ENCODE data around the gene MATN4. TPM values are rescaled to one million over a fixed set of nuclear protein-coding genes. Genes with fewer than 3 reads are reported as not detected.

Gene MATN4
- total and polyA plus RNA-seq, 2 donors (not counting 1 experiment from before 2014, with no cell fraction given), result not detected

DNA sequence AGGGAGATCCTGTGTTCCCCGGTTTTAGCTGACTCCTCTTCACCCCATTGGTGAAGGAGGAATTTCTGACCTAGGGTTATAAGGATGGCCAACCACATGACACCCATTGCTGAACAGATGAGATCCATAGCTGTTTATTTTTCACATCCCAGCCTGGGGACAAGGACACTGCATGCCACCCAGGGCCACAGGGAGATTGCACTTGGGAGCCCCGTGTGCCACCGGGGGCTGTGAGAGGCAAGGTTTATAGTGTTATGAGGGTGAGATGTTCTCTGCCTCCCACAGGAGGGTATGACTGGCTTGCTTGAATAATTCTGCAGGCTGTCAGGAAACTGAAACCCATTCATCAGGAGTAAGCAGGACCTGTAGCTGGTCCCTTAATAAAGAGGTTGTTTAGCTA is 39.0 kb downstream of the MATN4 start:
- Mint-ChIP-seq H3K4me1 (no peaks in the 10 kb centered on the region), H3K27ac (no peak overlapping the region), H3K27me3 (peaks cover 58% of the 10 kb centered on the region), H3K4me3 (no peak overlapping the region), H3K9me3 (ENCODE audit: insufficient read depth) (no peaks in the 10 kb centered on the region)
- no peak for ATAC-seq (ENCODE audit: low read depth)
- WGBS (ENCODE audit: insufficient coverage), result 95% methylated on average over 2 of the region's 3 CpGs
- TF ChIP-seq EZH2 (IDR thresholded peaks at IDR 0.05; ENCODE audit: borderline replicate concordance, insufficient read depth, low read depth, low read length, poor library complexity, severe bottlenecking), result no peak
- TF ChIP-seq, protein P1, sequence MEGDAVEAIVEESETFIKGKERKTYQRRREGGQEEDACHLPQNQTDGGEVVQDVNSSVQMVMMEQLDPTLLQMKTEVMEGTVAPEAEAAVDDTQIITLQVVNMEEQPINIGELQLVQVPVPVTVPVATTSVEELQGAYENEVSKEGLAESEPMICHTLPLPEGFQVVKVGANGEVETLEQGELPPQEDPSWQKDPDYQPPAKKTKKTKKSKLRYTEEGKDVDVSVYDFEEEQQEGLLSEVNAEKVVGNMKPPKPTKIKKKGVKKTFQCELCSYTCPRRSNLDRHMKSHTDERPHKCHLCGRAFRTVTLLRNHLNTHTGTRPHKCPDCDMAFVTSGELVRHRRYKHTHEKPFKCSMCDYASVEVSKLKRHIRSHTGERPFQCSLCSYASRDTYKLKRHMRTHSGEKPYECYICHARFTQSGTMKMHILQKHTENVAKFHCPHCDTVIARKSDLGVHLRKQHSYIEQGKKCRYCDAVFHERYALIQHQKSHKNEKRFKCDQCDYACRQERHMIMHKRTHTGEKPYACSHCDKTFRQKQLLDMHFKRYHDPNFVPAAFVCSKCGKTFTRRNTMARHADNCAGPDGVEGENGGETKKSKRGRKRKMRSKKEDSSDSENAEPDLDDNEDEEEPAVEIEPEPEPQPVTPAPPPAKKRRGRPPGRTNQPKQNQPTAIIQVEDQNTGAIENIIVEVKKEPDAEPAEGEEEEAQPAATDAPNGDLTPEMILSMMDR (IDR thresholded peaks at IDR 0.05), result no peak
- DNase-seq, result no peak
- POLR2A ChIA-PET, result no interaction called here
- H4K20me1 ChIP-seq (ENCODE audit: control insufficient read depth, insufficient read depth, low read length, poor library complexity, severe bottlenecking), result no peaks in the 10 kb centered on the region
- H3K27me3 ChIP-seq (replicated peaks in 1 of 4; ENCODE audit: control extremely low read depth in 1 of 4, control insufficient read depth in 3 of 4, insufficient read depth in 4 of 4, low read length in 3 of 4), result peaks cover 0 to 11% (median 2%) of the 10 kb centered on the region in 4 experiments
- H2AFZ ChIP-seq (ENCODE audit: insufficient read depth, low read depth, low read length, poor library complexity, severe bottlenecking), result no peak overlapping the region
- intact Hi-C loops (cut with micrococcal nuclease), result no loop called here
- no peaks in the 10 kb centered on the region for H3K36me3 ChIP-seq (replicated peaks in 1 of 2; ENCODE audit: control extremely low read depth in 1 of 2, control insufficient read depth in 1 of 2, extremely low read depth in 1 of 2, insufficient read depth in 2 of 2, low read length in 1 of 2)
- CTCF ChIA-PET, result no interaction called here
- H3K27ac ChIP-seq (ENCODE audit: low read length in 2 of 2), result no peak overlapping the region
- no peak overlapping the region for H3K4me2 ChIP-seq (replicated peaks; ENCODE audit: low read depth, low read length, poor library complexity, severe bottlenecking)
- H3K9me3 ChIP-seq (ENCODE audit: control extremely low read depth in 1 of 3, control insufficient read depth in 2 of 3, insufficient read depth in 1 of 3, low read length in 2 of 3), result no peaks in the 10 kb centered on the region
- H3K9ac ChIP-seq (ENCODE audit: low read length), result no peak overlapping the region
- H3K79me2 ChIP-seq (ENCODE audit: control insufficient read depth, insufficient read depth, low read length), result no peaks in the 10 kb centered on the region
- H3K4me3 ChIP-seq (ENCODE audit: control extremely low read depth in 1 of 5, extremely low read depth in 1 of 5, insufficient read depth in 1 of 5, low read depth in 2 of 5, low read length in 4 of 5), result no peak overlapping the region
- H3K4me1 ChIP-seq (ENCODE audit: control insufficient read depth in 2 of 2, insufficient read depth in 2 of 2, low read length in 2 of 2), result no peaks in the 10 kb centered on the region

DNA sequence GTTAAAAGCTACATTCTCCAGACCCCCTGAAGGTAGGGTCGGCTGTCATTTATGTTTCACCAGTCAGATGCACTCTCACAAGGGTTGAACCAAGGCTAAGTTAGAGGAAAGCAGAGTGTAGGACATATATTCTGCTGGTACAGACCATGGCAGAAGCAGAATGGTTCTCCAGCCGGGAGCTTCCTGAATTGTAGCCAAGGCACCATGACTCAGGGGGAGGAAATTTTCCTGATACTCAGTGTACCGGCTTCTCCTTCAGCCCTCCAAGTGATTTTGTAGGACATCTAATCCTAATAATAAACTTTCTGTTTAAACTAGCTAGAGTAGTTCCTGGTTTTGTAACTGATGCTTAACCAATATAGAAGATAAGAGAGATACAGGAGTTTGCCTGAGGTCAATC is 39.6 kb downstream of the MATN4 start:
- Histone ChIP-seq H3K9ac (ENCODE audit: low read length) (no peak overlapping the region), H3K36me3 (replicated peaks in 1 of 2; ENCODE audit: control extremely low read depth in 1 of 2, control insufficient read depth in 1 of 2, extremely low read depth in 1 of 2, insufficient read depth in 2 of 2, low read length in 1 of 2) (no peaks in the 10 kb centered on the region), H3K27ac (ENCODE audit: low read length in 2 of 2) (no peak overlapping the region), H3K4me3 (ENCODE audit: control extremely low read depth in 1 of 5, extremely low read depth in 1 of 5, insufficient read depth in 1 of 5, low read depth in 2 of 5, low read length in 4 of 5) (no peak overlapping the region), H3K27me3 (replicated peaks in 1 of 4; ENCODE audit: control extremely low read depth in 1 of 4, control insufficient read depth in 3 of 4, insufficient read depth in 4 of 4, low read length in 3 of 4) (peaks cover 0 to 6% (median 2%) of the 10 kb centered on the region in 4 experiments), H3K79me2 (ENCODE audit: control insufficient read depth, insufficient read depth, low read length) (no peaks in the 10 kb centered on the region), H3K9me3 (ENCODE audit: control extremely low read depth in 1 of 3, control insufficient read depth in 2 of 3, insufficient read depth in 1 of 3, low read length in 2 of 3) (no peaks in the 10 kb centered on the region), H3K4me1 (ENCODE audit: control insufficient read depth in 2 of 2, insufficient read depth in 2 of 2, low read length in 2 of 2) (no peaks in the 10 kb centered on the region), H4K20me1 (ENCODE audit: control insufficient read depth, insufficient read depth, low read length, poor library complexity, severe bottlenecking) (no peaks in the 10 kb centered on the region), H2AFZ (ENCODE audit: insufficient read depth, low read depth, low read length, poor library complexity, severe bottlenecking) (no peak overlapping the region), H3K4me2 (replicated peaks; ENCODE audit: low read depth, low read length, poor library complexity, severe bottlenecking) (no peak overlapping the region)
- POLR2A ChIA-PET, result no interaction called here
- CTCF ChIA-PET, result no interaction called here
- Mint-ChIP-seq H3K4me1 (no peaks in the 10 kb centered on the region), H3K27me3 (peaks cover 56% of the 10 kb centered on the region), H3K27ac (no peak overlapping the region), H3K4me3 (no peak overlapping the region), H3K9me3 (ENCODE audit: insufficient read depth) (no peaks in the 10 kb centered on the region)
- 92% methylated on average over 2 of the region's 3 CpGs for WGBS (ENCODE audit: insufficient coverage)
- TF ChIP-seq EZH2 (IDR thresholded peaks at IDR 0.05; ENCODE audit: borderline replicate concordance, insufficient read depth, low read depth, low read length, poor library complexity, severe bottlenecking), result no peak
- TF ChIP-seq, protein P1 (IDR thresholded peaks at IDR 0.05), result no peak
- intact Hi-C loops (cut with micrococcal nuclease), result no loop called here
- no peak for DNase-seq
- ATAC-seq (ENCODE audit: low read depth), result no peak
